GM21529 (cell line): ENCODE measurements around the gene PFDN1.

ENCODE experiments used
- ATAC-seq: cut with Tn5 transposase; IDR thresholded peaks from one replicate; pipeline ENCODE4 v1.9.1; 2021; ENCODE audit not compliant: unreplicated experiment

PFDN1 gene

DNA sequence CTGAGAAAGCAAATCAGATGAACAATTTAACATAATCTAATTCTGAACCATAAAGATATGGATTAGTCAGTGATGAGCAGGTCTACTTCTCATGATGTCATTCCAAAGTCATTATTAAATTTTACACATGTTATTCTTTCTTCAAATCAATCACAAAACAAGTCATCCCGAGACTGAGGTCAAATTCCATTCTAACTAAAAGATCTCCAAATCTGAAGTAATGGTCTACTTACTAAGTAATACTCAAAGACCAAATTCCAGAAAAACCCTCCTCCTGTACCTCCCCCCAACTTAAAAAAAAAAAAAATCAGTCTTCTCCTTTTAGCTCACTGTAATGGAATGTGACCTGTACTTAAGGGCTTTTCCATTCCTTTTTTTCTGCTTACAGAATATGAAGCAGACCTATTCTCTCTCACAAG, 4.7 kb downstream of the PFDN1 start:
- ATAC-seq, result no peak

GRCh38 chr5:140297283-140297682, 5.6 kb downstream of the PFDN1 start:
- no peak for ATAC-seq

- ATAC-seq, result no peak
Measured at GRCh38 chr5:140296289-140296688, 6.6 kb downstream of the PFDN1 start.

GRCh38 chr5:140295414-140295813, 7.5 kb downstream of the PFDN1 start:
- no peak for ATAC-seq

DNA sequence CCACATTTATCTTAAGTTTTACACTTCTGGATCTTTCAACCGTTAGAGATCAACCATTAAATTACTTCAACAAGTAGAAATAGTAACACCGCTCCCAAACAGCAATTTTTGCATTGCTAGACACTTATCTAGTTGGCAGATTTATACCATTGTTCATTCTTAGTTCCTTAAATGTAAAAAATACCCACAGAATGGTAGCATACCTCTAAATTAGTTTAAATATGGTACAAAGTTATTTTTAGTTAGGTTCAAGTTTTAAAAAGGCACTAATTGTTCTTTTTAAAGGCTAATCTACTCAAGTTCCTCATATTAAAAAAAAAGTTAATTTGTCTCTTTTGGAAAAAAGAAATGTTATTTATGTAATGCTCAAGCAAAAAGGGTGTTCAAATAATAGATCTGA, 8.1 kb downstream of the PFDN1 start:
- no peak for ATAC-seq

DNA sequence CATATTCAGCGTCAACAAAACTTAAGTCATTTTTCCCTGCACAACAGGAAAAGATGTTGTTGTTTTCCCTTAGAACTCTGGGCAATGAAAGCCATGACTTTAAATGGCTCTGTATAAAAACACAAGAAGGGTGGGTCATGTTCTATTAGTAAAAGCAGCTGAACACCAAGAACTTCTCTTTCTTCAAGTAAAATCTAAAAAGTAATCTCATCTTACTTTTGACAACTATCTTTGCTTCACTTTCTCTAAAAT, 9.1 kb downstream of the PFDN1 start:
- ATAC-seq, result no peak

- no peak for ATAC-seq
Measured at GRCh38 chr5:140293091-140293848, 9.6 kb downstream of the PFDN1 start.

GRCh38 chr5:140292212-140293036, 10.5 kb downstream of the PFDN1 start:
- no peak for ATAC-seq

DNA sequence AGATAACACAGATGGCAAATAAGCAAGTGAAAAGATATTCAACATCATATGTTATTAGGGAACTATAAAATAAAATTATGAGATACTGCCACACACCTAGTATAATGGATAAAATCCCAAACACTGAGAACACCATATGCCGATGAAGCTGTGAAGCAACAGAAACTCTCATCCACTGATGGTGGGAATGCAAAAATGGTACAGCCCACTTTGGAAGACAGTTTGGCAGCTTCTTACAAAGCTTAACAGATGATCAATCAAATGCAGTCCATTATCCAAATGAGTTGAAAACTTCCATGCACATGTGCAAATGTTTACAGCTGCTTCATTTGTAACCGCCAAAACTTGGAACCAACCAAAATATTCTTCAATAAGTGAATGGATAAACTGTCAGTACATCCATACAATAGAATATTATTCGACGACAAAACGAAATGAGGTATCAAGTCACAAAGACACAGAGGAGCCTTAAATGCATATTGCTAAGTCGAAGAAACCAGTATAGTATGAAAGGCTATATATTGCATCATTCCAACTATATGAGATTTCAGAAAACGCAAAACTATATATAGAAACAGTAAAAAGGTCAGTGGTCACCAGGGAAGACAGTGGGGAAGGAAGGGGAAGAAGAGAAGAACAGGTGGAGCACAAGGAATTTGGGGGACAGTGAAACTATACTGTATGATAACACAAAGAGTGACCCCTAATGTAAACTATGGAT, 14.9 kb downstream of the PFDN1 start:
- no peak for ATAC-seq

- ATAC-seq, result no peak
Measured at GRCh38 chr5:140286424-140286823, 16.5 kb downstream of the PFDN1 start.

DNA sequence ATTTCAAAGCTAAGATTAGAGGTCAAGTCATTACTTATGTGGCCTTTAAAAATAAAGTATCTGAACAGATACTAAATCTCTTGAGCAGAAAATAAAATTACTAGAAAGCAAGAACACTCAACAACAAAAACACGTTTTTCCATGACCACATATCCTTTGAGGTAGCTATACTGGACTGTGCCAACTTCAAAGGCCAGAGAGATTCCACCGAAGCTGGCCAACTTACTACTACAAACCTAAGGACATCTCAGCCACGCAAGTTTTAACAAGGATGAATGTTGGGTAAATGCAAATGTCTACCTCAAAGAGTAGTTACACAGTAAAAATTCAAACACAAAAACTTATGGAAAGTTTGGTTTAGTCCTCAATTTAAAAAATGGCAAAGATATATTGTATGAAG, 18.9 kb downstream of the PFDN1 start:
- no peak for ATAC-seq

GRCh38 chr5:140282266-140282665, 20.6 kb downstream of the PFDN1 start:
- no peak for ATAC-seq

DNA sequence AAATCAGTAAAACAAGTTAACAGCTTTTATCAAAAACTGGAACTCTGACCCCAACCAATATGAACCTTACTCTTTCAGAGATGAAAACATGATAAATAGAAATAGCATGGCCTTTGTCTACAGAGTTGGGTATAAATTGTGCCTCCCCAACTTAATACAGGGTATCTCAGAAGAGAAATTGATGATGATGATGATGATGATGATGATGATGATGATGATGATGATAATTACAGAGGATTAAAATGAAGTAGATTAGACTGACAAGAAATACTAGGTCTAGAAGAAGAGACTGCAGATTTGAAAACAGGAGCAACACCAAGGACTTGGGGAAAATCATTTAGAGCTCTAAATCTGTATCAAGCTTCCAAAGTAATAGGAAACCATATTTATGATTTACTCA, 27.1 kb downstream of the PFDN1 start:
- ATAC-seq, result no peak

DNA sequence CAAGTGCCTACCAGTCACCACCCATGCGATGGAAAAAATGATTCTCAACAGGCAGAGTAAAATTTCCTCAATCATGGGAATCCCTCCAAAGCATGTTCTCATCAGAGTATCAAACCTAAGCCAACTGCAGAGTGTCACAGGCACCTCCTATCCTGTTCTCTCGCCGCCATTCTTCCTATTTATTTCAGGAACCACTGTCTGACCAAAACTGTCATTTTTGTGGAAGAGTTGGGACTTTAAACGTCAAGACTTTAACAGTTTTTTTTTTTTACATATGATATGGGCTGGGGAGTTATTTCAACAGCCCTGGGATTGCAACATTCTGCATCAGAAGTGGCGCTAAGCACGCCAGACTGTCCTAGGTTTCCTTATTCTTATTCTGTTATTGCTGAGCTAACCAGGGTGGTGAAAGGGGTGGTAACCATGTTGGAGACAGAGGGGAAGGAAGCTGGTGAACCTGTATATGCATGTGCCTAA, 29.5 kb downstream of the PFDN1 start:
- ATAC-seq, result no peak

DNA sequence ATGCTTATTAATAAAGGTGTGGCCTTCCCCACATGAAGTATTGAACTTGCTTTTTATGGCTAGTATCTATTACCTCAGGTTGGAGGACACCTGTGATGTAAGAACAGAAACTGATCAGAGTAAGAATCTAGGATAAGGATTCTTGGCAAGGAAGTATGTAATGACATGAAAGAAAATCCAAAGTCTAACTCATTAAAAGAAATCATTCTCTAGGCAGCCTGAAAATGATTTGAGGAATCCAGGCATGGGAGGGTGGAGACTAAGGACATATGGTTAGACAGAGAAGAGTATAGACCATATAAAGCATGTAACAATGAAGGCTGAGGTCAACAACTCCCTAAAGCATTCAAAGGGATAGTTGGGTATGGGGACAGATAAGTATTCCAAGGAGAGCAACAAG, 32.9 kb downstream of the PFDN1 start:
- ATAC-seq, result no peak

DNA sequence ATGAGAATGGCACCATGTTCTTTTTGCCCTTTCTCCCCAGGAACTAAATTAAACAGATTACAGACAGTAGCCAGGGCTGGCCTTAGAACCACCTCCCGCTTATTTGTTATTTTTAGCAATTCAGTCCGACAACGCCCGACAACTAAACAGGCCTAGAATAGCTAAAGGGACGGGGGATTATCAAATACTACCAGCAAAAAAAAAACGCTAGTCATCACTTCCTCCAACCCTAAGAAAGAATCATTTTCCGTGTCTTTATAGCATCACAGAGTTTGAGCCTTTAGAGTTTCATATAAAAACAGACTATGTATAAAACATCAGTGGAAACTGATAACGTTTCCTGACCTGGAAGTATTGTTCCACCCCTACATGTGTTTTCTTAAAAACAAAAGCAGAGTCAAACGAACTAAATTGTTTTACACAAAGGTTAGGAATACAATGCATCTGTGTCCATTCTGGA, 35.3 kb downstream of the PFDN1 start:
- ATAC-seq, result no peak

DNA sequence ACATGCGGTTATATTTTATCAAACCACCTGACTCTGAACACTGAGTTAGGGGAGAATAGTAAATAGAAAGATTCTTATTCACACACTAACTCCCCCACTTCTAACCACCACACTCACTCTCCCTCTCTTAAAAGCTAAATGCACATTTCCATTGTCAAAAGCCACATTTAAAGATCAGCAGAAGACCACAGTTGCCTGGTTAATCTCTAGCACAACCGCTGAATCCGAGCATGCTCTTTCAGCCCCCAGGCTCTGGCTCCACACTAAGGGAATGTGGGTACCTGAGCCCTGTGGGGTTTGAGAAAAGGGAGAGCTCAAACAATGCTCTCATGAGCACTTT, 35.7 kb downstream of the PFDN1 start:
- ATAC-seq, result no peak

DNA sequence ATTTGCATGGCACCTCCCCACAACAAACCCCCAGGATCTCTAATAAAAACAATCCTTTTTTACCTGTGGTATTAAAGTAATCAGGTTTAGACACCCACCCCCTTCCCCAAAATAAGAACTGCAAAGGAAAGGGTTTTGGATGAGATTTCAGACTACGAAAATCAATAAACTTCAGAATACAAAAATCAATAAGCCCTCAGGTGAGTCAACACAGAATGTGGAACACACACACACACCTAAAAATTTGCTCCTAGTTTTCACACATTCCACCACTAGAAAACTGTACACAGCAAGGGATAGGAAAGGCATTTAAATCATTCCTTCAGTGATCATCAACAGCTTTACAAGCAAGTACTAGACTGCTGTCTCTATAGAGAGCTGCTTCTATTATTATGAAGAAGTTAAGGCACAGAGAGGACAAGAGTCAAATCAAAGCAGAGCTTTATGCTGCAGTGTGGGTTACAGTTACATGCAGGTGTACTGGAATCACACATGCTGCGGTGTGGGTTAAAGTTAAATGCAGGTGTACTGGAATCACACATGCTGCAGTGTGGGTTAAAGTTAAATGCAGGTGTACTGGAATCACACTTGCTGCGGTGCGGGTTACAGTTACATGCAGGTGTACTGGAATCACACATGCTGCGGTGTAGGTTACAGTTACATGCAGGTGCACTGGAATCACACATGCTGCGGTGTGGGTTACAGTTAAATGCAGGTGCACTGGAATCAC, 36.3 kb downstream of the PFDN1 start:
- no peak for ATAC-seq

DNA sequence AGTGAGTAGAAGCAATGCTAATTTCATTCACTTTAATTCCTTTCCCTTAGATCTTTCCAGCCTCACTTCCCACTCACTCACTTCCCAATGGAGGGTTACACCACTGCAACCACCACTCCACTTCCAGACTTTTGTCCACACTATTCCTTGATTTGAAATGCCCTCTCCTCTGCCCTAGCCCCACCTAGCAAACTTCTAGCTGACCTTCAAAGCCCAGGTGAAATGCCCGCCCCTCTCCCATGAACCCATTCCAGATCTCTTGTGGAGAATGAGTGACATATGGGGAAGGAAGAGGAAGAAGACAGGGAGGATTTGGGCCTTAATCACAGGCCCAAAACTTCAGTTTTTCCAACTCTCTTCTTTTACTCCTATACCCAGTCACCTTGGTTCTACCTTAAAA, 37.1 kb downstream of the PFDN1 start:
- no peak for ATAC-seq

GRCh38 chr5:140262839-140263238, 40.1 kb downstream of the PFDN1 start:
- ATAC-seq, result no peak

DNA sequence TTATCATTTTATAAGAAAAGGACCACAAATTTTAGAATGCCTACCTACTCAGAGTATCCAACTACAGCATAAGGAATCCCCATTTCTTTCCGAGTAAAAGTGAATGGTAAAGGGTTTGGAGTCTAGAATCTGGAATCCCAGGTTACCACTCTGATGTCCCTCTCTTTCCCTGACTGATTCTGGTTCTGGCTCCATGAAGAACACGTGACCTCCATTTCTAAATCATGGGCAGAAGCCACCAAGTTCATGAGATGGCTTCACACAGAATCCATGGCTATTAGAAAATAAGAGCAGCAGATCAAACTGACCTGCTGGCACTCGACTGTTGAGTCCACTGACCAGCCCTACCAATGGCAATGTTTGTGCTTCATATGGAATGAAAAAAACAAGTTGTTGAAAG, 40.7 kb downstream of the PFDN1 start:
- no peak for ATAC-seq
